Measurements from ENCODE around the gene MYO1B.

MYO1B gene

GRCh38 chr2:191396794-191397193, 151.6 kb downstream of the MYO1B start:
- DNase-seq (ENCODE audit: extremely low read depth, low read depth) = no peak
- TF ChIP-seq, protein P1, sequence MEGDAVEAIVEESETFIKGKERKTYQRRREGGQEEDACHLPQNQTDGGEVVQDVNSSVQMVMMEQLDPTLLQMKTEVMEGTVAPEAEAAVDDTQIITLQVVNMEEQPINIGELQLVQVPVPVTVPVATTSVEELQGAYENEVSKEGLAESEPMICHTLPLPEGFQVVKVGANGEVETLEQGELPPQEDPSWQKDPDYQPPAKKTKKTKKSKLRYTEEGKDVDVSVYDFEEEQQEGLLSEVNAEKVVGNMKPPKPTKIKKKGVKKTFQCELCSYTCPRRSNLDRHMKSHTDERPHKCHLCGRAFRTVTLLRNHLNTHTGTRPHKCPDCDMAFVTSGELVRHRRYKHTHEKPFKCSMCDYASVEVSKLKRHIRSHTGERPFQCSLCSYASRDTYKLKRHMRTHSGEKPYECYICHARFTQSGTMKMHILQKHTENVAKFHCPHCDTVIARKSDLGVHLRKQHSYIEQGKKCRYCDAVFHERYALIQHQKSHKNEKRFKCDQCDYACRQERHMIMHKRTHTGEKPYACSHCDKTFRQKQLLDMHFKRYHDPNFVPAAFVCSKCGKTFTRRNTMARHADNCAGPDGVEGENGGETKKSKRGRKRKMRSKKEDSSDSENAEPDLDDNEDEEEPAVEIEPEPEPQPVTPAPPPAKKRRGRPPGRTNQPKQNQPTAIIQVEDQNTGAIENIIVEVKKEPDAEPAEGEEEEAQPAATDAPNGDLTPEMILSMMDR (IDR thresholded peaks at IDR 0.05; ENCODE audit: low read depth, low read length) = no peak

GRCh38 chr2:191399601-191400000, 154.4 kb downstream of the MYO1B start:
- TF ChIP-seq, protein P1 (IDR thresholded peaks at IDR 0.05; ENCODE audit: low read depth, low read length) = no peak
- DNase-seq (ENCODE audit: extremely low read depth, low read depth) = no peak

DNA sequence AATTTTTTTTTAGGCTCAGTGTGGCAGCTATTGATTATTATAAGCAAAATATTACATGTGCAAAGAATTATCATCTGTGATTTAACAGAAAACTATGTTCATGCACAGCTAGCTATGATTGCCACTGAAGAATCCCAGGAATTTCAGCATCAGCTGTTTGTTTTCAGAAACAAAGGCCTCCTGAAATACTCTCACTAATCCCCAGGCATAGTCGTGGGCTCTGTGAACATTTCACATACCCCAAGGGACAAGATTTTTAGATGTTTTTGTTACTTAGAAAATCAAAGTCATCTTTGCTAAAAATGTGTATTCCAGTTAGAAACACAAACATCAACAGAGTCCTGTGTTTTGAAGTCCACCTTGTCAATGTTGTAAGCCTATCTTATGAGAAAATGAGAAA, 156.1 kb downstream of the MYO1B start:
- TF ChIP-seq, protein P1 (IDR thresholded peaks at IDR 0.05; ENCODE audit: low read depth, low read length) = no peak
- DNase-seq (ENCODE audit: extremely low read depth, low read depth) = peak; percentile 41

- no peak for DNase-seq (ENCODE audit: extremely low read depth, low read depth)
- TF ChIP-seq, protein P1 (IDR thresholded peaks at IDR 0.05; ENCODE audit: low read depth, low read length) = no peak
Measured at GRCh38 chr2:191402966-191403565, 157.9 kb downstream of the MYO1B start.

GRCh38 chr2:191404568-191404991, 159.4 kb downstream of the MYO1B start:
- TF ChIP-seq, protein P1 (IDR thresholded peaks at IDR 0.05; ENCODE audit: low read depth, low read length) = no peak
- no peak for DNase-seq (ENCODE audit: extremely low read depth, low read depth)

- DNase-seq (ENCODE audit: extremely low read depth, low read depth) = no peak
- TF ChIP-seq, protein P1 (IDR thresholded peaks at IDR 0.05; ENCODE audit: low read depth, low read length) = no peak
Measured at GRCh38 chr2:191405546-191405945, 160.3 kb downstream of the MYO1B start.

DNA sequence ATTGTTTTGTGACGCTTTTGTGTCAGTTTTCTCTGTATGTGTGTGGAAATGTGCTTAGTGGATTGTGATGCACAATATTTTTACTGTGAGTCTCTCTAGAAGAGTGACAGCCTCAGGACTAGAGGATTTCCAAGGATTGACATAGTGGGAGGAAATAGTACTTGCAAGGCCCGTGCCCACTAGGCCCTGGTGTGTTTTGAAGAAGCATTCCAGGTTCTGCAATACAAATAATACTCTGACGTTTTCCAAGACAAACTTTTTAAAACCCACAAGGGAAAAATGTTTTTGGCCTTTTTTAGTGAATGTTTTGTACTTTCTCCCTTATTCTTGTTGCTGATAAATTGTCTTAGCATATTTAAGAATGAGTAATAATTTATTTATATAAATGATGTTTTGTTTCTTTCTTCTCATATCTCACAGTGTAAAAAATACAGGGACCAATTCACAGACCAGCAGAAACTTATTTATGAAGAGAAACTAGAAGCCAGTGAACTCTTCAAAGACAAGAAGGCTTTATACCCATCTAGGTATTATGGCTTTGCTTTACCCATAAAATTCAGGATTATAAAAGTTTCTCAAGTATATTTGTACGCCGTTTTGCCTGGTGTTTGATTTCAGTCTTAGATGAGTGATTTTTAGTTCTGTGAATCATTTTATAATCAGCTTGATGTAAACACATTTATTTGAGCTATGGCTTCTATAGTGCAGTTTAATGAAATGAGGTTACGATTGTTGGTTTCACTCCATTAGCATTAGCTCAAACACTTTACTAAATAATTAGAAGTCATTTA, 165.6 kb downstream of the MYO1B start:
- no peak for DNase-seq (ENCODE audit: extremely low read depth, low read depth)
- TF ChIP-seq, protein P1 (IDR thresholded peaks at IDR 0.05; ENCODE audit: low read depth, low read length) = no peak
